ENCODE data around the gene GK2.

DNA sequence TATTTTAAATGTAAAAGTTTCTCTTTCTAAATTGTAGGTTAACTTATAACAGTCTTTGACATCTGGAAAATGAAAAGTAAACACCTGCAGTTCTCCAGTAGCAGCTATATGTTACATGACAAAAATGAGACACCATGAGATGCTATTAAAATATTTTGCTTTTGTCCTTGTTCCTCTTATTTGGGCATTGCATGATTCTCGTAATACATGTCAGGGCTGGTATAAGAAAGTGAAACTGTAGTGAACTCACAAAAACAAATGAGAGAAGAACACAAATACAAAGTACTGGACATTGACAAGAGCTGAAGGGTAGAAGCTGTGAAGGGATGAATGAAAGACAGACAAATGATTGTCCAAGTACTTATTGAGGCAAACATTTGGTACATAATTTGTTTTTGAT, 9.0 kb downstream of the GK2 start:
- TF ChIP-seq, protein P1, sequence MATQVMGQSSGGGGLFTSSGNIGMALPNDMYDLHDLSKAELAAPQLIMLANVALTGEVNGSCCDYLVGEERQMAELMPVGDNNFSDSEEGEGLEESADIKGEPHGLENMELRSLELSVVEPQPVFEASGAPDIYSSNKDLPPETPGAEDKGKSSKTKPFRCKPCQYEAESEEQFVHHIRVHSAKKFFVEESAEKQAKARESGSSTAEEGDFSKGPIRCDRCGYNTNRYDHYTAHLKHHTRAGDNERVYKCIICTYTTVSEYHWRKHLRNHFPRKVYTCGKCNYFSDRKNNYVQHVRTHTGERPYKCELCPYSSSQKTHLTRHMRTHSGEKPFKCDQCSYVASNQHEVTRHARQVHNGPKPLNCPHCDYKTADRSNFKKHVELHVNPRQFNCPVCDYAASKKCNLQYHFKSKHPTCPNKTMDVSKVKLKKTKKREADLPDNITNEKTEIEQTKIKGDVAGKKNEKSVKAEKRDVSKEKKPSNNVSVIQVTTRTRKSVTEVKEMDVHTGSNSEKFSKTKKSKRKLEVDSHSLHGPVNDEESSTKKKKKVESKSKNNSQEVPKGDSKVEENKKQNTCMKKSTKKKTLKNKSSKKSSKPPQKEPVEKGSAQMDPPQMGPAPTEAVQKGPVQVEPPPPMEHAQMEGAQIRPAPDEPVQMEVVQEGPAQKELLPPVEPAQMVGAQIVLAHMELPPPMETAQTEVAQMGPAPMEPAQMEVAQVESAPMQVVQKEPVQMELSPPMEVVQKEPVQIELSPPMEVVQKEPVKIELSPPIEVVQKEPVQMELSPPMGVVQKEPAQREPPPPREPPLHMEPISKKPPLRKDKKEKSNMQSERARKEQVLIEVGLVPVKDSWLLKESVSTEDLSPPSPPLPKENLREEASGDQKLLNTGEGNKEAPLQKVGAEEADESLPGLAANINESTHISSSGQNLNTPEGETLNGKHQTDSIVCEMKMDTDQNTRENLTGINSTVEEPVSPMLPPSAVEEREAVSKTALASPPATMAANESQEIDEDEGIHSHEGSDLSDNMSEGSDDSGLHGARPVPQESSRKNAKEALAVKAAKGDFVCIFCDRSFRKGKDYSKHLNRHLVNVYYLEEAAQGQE (IDR thresholded peaks at IDR 0.05; ENCODE audit: insufficient read depth in 1 of 2, low read depth in 2 of 2, low read length in 1 of 2) = no peak
- TF ChIP-seq, protein P2, sequence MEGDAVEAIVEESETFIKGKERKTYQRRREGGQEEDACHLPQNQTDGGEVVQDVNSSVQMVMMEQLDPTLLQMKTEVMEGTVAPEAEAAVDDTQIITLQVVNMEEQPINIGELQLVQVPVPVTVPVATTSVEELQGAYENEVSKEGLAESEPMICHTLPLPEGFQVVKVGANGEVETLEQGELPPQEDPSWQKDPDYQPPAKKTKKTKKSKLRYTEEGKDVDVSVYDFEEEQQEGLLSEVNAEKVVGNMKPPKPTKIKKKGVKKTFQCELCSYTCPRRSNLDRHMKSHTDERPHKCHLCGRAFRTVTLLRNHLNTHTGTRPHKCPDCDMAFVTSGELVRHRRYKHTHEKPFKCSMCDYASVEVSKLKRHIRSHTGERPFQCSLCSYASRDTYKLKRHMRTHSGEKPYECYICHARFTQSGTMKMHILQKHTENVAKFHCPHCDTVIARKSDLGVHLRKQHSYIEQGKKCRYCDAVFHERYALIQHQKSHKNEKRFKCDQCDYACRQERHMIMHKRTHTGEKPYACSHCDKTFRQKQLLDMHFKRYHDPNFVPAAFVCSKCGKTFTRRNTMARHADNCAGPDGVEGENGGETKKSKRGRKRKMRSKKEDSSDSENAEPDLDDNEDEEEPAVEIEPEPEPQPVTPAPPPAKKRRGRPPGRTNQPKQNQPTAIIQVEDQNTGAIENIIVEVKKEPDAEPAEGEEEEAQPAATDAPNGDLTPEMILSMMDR (IDR thresholded peaks at IDR 0.05) = no peak
- no peak for TF ChIP-seq POLR2AphosphoS5 (IDR thresholded peaks at IDR 0.05; ENCODE audit: low read depth, low read length)
- TF ChIP-seq TCF7L2 (IDR thresholded peaks at IDR 0.05; ENCODE audit: low read depth, low read length) = no peak
- no peak for TF ChIP-seq SIN3A (IDR thresholded peaks at IDR 0.05; ENCODE audit: borderline replicate concordance, insufficient read depth, low read depth, low read length)
